Endothelial cell of umbilical vein (primary cell): Measurements from ENCODE around the gene LYZL4. TPM values are rescaled to one million over a fixed set of nuclear protein-coding genes. Genes with fewer than 3 reads are reported as not detected.

Source experiments
- BruUV-seq: library from RNA; stranded (reverse); fragments of 400-500 nt; replicated peaks from 2 replicates; lab custom pipeline; 2021; lab: Mats Ljungman, UMichigan
- CTCF ChIA-PET: fragments of 300-600, 350-600 bp; sonication (Branson Sonifier 250); formaldehyde crosslinking; loops from one replicate; lab custom pipeline; 2021; ENCODE audit warnings: antibody characterized with exemption, inconsistent platforms; lab: Charles Lee
- POLR2A ChIA-PET: fragments of 300-600, 350-600 bp; sonication (Branson Sonifier 250); formaldehyde crosslinking; loops from one replicate; lab custom pipeline; 2021; ENCODE audit warnings: antibody characterized with exemption, inconsistent platforms; lab: Charles Lee
- DNase-seq: peaks from one replicate; pipeline ENCODE4 v3.0.0-alpha.2; 2011; ENCODE audit warnings: low read depth, low spot score
- FAIRE-seq: peaks from 2 replicates; lab custom pipeline; 2011; peaks lifted over from hg19 to GRCh38; lab: Jason Lieb, UNC
- H2AFZ ChIP-seq: 2 replicates; pipeline ENCODE4 v1.6.0; 2012; ENCODE audit warnings: low read depth, low read length, control low read depth, inconsistent platforms
- H3K27ac ChIP-seq: 2 replicates; pipeline ENCODE4 v1.5.1; 2011; ENCODE audit warnings: low read depth, mild to moderate bottlenecking, control low read depth, low read length, moderate library complexity; ENCODE audit not compliant: insufficient read depth
- H3K27me3 ChIP-seq, 2 experiments: 2 replicates each; pipeline versions ENCODE4 v1.6.0 to v1.6.1; 2011; ENCODE audit warnings: low read length in 2 of 2, mixed read lengths in 1 of 2; ENCODE audit not compliant: control insufficient read depth in 2 of 2, insufficient read depth in 2 of 2
- H3K36me3 ChIP-seq, 2 experiments: 2 replicates in 1 of 2; 3 replicates in 1 of 2; pipeline ENCODE4 v1.5.1; 2011; ENCODE audit warnings: low read length in 2 of 2, mild to moderate bottlenecking in 1 of 2, moderate library complexity in 1 of 2; ENCODE audit not compliant: control insufficient read depth in 2 of 2, insufficient read depth in 2 of 2; ENCODE audit errors: extremely low read depth in 1 of 2
- H3K4me1 ChIP-seq: 3 replicates; pipeline ENCODE4 v1.5.1; 2011; ENCODE audit warnings: mild to moderate bottlenecking, low read length; ENCODE audit not compliant: control insufficient read depth, insufficient read depth; ENCODE audit errors: extremely low read depth
- H3K4me2 ChIP-seq: 2 replicates; pipeline ENCODE4 v1.6.1; 2011; ENCODE audit warnings: low read length, control low read depth, mixed read lengths; ENCODE audit not compliant: insufficient read depth
- H3K4me3 ChIP-seq, 3 experiments: fragments of 200-600 bp in 1 of 3; sonication (generic), shearing (Covaris generic) in 1 of 3; replicated peaks in 1 of 3; 2 replicates each; pipeline ENCODE4 v1.5.1; 2011 to 2016; ENCODE audit warnings: control low read depth in 3 of 3, low read length in 3 of 3, mild to moderate bottlenecking in 2 of 3, inconsistent platforms in 1 of 3, low read depth in 1 of 3, moderate library complexity in 1 of 3; ENCODE audit not compliant: insufficient read depth in 1 of 3
- H3K79me2 ChIP-seq: 2 replicates; pipeline ENCODE4 v1.6.0; 2012; ENCODE audit warnings: low read length, inconsistent platforms; ENCODE audit not compliant: control insufficient read depth, insufficient read depth
- H3K9ac ChIP-seq: replicated peaks from 2 replicates; pipeline ENCODE3; 2011; ENCODE audit warnings: low read length, control low read depth; ENCODE audit not compliant: insufficient read depth; ENCODE audit errors: extremely low read depth
- H3K9me1 ChIP-seq: replicated peaks from 3 replicates; pipeline ENCODE4 v1.6.0; 2011; ENCODE audit warnings: mild to moderate bottlenecking, low read length; ENCODE audit not compliant: control insufficient read depth, insufficient read depth; ENCODE audit errors: extremely low read depth
- H3K9me3 ChIP-seq: replicated peaks from 2 replicates; pipeline ENCODE4 v1.5.1; 2012; ENCODE audit warnings: low read length, inconsistent platforms; ENCODE audit not compliant: control insufficient read depth, insufficient read depth
- H4K20me1 ChIP-seq: replicated peaks from 2 replicates; pipeline ENCODE3; 2011; ENCODE audit warnings: mild to moderate bottlenecking, low read length; ENCODE audit not compliant: control insufficient read depth, insufficient read depth; ENCODE audit errors: extremely low read depth
- EZH2 ChIP-seq: IDR thresholded peaks from 2 replicates; pipeline ENCODE4 v1.6.1; 2012; ENCODE audit warnings: borderline replicate concordance, low read depth, mild to moderate bottlenecking, moderate library complexity, low read length, inconsistent platforms; ENCODE audit not compliant: severe bottlenecking
- FOS ChIP-seq: IDR thresholded peaks from 2 replicates; pipeline ENCODE4 v1.6.1; 2011; ENCODE audit warnings: mild to moderate bottlenecking, low read length, moderate library complexity, borderline replicate concordance; ENCODE audit not compliant: insufficient read depth
- JUN ChIP-seq: IDR thresholded peaks from 2 replicates; pipeline ENCODE4 v1.6.1; 2011; ENCODE audit warnings: borderline replicate concordance, low read depth; ENCODE audit not compliant: insufficient read length, insufficient read depth
- MYC ChIP-seq: IDR thresholded peaks from one replicate; pipeline ENCODE4 v1.6.1; 2011; ENCODE audit warnings: mild to moderate bottlenecking, low read depth, low read length
- POLR2A ChIP-seq: IDR thresholded peaks from 2 replicates; pipeline ENCODE4 v1.6.1; 2012; ENCODE audit warnings: low read depth, mild to moderate bottlenecking, control low read depth, low read length
- POLR2AphosphoS5 ChIP-seq: IDR thresholded peaks from 2 replicates; pipeline ENCODE4 v1.6.1; 2012; ENCODE audit warnings: low read depth, mild to moderate bottlenecking, control low read depth, low read length, moderate library complexity; ENCODE audit not compliant: insufficient read depth
- dilution Hi-C: fragments of 300-500 bp; cut with MboI; formaldehyde crosslinking; loops from one replicate; pipeline ENCODE4 v1.15.0; 2019; ENCODE audit warnings: low sequenced_read_pairs; ENCODE audit not compliant: extremely low pct_ligation_motif_present
- intact Hi-C: fragments of 100-400 bp; cut with micrococcal nuclease; formaldehyde crosslinking; loops from one replicate; pipeline ENCODE4 v1.10.0; 2022
- polyA plus RNA-seq, 4 experiments: library from polyadenylated mRNA; depleted of rRNA in 3 of 4; stranded (reverse) in 3 of 4; unstranded in 1 of 4; fragments of >200 nt; gene quantifications; 2 replicates each; pipeline versions ENCODE4 v1.2.1 to v1.2.3, GENCODE V29; 2011 to 2012; ENCODE audit warnings: missing spikeins in 1 of 4
- total RNA-seq: library from RNA; stranded (reverse); gene quantifications from 2 replicates; pipeline ENCODE4 v1.2.3, GENCODE V29; 2021
- TF ChIP-seq, protein P1 (sequence below), 2 donors: IDR thresholded peaks; 1 replicate in 1 of 2; 2 replicates in 1 of 2; pipeline ENCODE4 v1.5.1; 2011; ENCODE audit warnings: low read length in 2 of 2, mild to moderate bottlenecking in 2 of 2, moderate library complexity in 2 of 2, control low read depth in 1 of 2, inconsistent platforms in 1 of 2, low read depth in 1 of 2; ENCODE audit not compliant: insufficient read depth in 1 of 2; ENCODE audit errors: extremely low read depth in 1 of 2
- TF ChIP-seq, protein P2 (sequence below): IDR thresholded peaks from 2 replicates; pipeline ENCODE4 v1.6.1; 2011; ENCODE audit not compliant: insufficient read depth, insufficient read length

Gene LYZL4
- total and polyA plus RNA-seq, 2 donors (not counting 3 experiments of a cell fraction or from before 2014, with no cell fraction given) = 0.41 TPM; not detected in 1

DNA sequence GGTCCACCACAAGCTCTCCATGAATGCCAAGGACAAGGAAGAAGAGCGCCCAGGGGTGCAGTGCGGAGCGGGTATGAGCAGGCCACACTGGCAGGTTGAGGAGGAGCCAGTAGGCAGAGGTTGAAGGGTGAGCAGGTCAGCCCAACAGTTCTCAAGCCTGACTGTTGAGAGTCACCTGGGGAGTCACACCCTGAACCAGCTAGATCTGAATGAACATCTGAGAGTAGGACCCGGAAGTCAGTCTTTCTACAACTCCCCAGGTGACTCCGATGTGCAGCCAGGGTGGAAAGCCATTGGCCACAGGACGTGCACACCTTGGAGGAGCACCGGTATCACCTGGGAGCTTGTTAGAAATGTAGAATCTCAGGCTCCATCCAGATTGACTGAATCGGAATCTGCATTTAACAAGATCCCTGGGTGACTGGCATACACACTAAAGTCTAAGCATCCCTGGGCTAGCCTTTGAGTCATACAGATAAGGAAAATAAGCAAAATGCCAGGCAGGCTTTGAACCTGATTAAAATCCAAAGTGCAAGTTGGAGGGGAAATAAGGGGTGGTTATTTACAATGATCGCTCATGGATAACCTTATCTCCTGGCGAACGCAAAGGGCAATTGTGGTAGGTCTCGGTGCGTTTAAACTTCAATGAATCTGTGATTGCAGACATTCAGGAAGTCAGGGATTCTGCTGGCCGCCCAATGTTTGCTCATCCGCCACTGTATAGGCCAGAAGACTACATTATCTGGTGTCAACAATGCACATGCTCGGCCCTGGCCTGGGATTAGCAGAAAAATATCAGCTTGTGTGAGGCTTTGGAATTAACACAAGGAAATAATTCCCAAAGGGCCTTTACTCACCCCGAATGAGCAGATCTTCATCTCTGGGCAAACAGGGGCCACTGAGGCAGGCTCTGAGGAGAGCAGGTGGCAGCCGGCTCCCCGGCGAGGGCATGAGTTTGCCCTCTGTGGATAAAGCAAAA, 11.7 kb upstream of the LYZL4 start:
- Histone ChIP-seq H4K20me1 (no peaks in the 10 kb centered on the region), H2AFZ (no peak overlapping the region), H3K9me1 (no peaks in the 10 kb centered on the region), H3K9ac (no peak overlapping the region), H3K27ac (no peak overlapping the region), H3K36me3 (no peaks in the 10 kb centered on the region), H3K9me3 (no peaks in the 10 kb centered on the region), H3K27me3 (peaks cover 2 to 3% of the 10 kb centered on the region in 2 experiments), H3K4me3 (no peak overlapping the region), H3K4me1 (no peaks in the 10 kb centered on the region), H3K4me2 (no peak overlapping the region), H3K79me2 (no peaks in the 10 kb centered on the region)
- no peak for FAIRE-seq
- intact Hi-C loops (no loop called here), dilution Hi-C loops (no loop called here)
- DNase-seq = no peak
- CTCF ChIA-PET = no interaction called here
- BruUV-seq = no TSS peak
- TF ChIP-seq POLR2A = no peak
- TF ChIP-seq, protein P1, sequence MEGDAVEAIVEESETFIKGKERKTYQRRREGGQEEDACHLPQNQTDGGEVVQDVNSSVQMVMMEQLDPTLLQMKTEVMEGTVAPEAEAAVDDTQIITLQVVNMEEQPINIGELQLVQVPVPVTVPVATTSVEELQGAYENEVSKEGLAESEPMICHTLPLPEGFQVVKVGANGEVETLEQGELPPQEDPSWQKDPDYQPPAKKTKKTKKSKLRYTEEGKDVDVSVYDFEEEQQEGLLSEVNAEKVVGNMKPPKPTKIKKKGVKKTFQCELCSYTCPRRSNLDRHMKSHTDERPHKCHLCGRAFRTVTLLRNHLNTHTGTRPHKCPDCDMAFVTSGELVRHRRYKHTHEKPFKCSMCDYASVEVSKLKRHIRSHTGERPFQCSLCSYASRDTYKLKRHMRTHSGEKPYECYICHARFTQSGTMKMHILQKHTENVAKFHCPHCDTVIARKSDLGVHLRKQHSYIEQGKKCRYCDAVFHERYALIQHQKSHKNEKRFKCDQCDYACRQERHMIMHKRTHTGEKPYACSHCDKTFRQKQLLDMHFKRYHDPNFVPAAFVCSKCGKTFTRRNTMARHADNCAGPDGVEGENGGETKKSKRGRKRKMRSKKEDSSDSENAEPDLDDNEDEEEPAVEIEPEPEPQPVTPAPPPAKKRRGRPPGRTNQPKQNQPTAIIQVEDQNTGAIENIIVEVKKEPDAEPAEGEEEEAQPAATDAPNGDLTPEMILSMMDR (IDR thresholded peaks at IDR 0.05; ENCODE audit: extremely low read depth in 1 of 2, insufficient read depth in 1 of 2, low read depth in 1 of 2, low read length in 2 of 2) = no peak
- POLR2A ChIA-PET = no interaction called here

DNA sequence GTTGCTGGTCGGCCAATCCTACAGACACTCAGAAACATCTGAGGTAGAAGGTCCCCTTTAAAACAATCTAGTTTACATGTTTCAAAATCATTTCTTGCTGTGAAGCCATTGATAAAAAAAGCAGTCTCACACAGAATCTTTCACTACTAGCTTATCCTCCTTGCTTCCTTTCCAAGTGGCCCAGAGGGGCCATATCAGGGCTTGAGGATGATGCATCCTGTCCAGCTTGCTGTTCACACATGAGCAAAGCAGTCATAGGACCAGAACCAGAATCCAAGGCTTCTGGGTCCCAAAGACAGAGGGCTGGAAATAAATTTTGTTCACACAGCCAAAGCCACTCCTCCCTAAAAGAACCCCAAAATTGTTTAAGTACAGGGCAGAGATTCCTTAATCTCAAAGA, 9.2 kb upstream of the LYZL4 start:
- Histone ChIP-seq H4K20me1 (no peaks in the 10 kb centered on the region), H3K27me3 (peaks cover 3 to 8% of the 10 kb centered on the region in 2 experiments), H3K27ac (no peak overlapping the region), H3K9me1 (no peaks in the 10 kb centered on the region), H3K4me3 (no peak overlapping the region), H3K9ac (no peak overlapping the region), H3K4me2 (no peak overlapping the region), H3K79me2 (no peaks in the 10 kb centered on the region), H3K36me3 (no peaks in the 10 kb centered on the region), H3K4me1 (no peaks in the 10 kb centered on the region), H2AFZ (no peak overlapping the region), H3K9me3 (no peaks in the 10 kb centered on the region)
- dilution Hi-C loops = no loop called here
- POLR2A ChIA-PET = no interaction called here
- BruUV-seq = no TSS peak
- CTCF ChIA-PET = interaction anchor here (1.0 kb wide), 1 partner anchor 24 kb away, joined by 3 read pairs; no protein-coding TSS in a partner anchor
- TF ChIP-seq POLR2A (no peak), FOS (no peak), EZH2 (no peak), POLR2AphosphoS5 (no peak), JUN (no peak), MYC (no peak)
- TF ChIP-seq, protein P2, sequence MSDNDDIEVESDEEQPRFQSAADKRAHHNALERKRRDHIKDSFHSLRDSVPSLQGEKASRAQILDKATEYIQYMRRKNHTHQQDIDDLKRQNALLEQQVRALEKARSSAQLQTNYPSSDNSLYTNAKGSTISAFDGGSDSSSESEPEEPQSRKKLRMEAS = no peak
- no peak for FAIRE-seq
- no peak for DNase-seq
- intact Hi-C loops = no loop called here
